ENCODE results near the gene CEP55. TPM values are rescaled to one million over a fixed set of nuclear protein-coding genes. Genes with fewer than 3 reads are reported as not detected.

Gene CEP55
- polyA plus RNA-seq, 2 of the 4 experiments (the other 2 are of a cell fraction): 52.4 to 87.0 TPM

DNA sequence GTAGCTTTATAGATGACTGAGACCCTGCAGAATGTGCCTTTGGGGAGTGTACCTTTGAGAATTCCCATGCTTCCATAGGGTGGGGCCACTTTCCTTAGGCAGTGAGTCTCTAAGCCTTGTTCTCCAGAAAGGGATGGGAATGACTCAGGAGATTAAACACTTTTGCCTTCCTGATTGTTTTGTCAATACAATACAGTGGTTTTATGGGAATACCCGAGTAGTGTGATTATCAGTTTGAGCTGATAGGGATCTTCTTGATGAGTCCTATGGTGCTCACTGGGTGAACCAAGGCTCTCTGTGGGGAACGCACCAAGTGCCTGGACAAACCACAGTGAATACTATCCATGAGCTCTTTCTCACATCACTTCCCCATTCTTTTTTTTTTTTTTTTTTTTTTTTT, 20.5 kb upstream of the CEP55 start (continued):
- TF ChIP-seq ZSCAN20 (CRISPR knock-in tag; IDR thresholded peaks at IDR 0.05): peak; percentile 0; the same call in 1 of the 2 replicates
- peak; percentile 11; the same call in 1 of the 2 replicates for TF ChIP-seq ZNF302 (CRISPR knock-in tag; IDR thresholded peaks at IDR 0.05)
- TF ChIP-seq ZFP36 (IDR thresholded peaks at IDR 0.05; ENCODE audit: borderline replicate concordance, partially characterized antibody): no peak
- no peak for TF ChIP-seq FOXS1 (CRISPR knock-in tag; IDR thresholded peaks at IDR 0.05)
- TF ChIP-seq, protein P1, sequence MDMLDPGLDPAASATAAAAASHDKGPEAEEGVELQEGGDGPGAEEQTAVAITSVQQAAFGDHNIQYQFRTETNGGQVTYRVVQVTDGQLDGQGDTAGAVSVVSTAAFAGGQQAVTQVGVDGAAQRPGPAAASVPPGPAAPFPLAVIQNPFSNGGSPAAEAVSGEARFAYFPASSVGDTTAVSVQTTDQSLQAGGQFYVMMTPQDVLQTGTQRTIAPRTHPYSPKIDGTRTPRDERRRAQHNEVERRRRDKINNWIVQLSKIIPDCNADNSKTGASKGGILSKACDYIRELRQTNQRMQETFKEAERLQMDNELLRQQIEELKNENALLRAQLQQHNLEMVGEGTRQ (IDR thresholded peaks at IDR 0.05): no peak
- 0 out of 2 replicates have a peak, but pooled peaks have one; percentile 20 for TF ChIP-seq NFE2L2 (conservative IDR thresholded peaks at IDR 0.05; ENCODE audit: low read length)
- TF ChIP-seq CEBPB (IDR thresholded peaks at IDR 0.05): peak in 1 of 2 experiments; percentile 71; a peak in 1 of 4 replicates
- no peak for TF ChIP-seq CTCF (IDR thresholded peaks at IDR 0.05)
- no peak for TF ChIP-seq RCOR1 (IDR thresholded peaks at IDR 0.05; ENCODE audit: low read depth, low read length)
- TF ChIP-seq MYC (IDR thresholded peaks at IDR 0.05; ENCODE audit: borderline replicate concordance, low read length): 0 out of 2 replicates have a peak, but pooled peaks have one; percentile 40
- peak; percentile 34; the same call in 2 of the 3 replicates for TF ChIP-seq SMC3 (IDR thresholded peaks at IDR 0.05)
- no peak for TF ChIP-seq CBX8 (IDR thresholded peaks at IDR 0.05)
- peak; percentile 65; the same call in 1 of the 3 replicates for TF ChIP-seq BCL3 (IDR thresholded peaks at IDR 0.05)
- TF ChIP-seq, protein P2, sequence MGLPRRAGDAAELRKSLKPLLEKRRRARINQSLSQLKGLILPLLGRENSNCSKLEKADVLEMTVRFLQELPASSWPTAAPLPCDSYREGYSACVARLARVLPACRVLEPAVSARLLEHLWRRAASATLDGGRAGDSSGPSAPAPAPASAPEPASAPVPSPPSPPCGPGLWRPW (IDR thresholded peaks at IDR 0.05): no peak
- TF ChIP-seq KDM5A (IDR thresholded peaks at IDR 0.05): no peak
- peak; percentile 91 for TF ChIP-seq POLR2AphosphoS2 (conservative IDR thresholded peaks at IDR 0.05; ENCODE audit: low read length)
- TF ChIP-seq EHMT2 (IDR thresholded peaks at IDR 0.05; ENCODE audit: low read depth): no peak
- TF ChIP-seq, protein P3, sequence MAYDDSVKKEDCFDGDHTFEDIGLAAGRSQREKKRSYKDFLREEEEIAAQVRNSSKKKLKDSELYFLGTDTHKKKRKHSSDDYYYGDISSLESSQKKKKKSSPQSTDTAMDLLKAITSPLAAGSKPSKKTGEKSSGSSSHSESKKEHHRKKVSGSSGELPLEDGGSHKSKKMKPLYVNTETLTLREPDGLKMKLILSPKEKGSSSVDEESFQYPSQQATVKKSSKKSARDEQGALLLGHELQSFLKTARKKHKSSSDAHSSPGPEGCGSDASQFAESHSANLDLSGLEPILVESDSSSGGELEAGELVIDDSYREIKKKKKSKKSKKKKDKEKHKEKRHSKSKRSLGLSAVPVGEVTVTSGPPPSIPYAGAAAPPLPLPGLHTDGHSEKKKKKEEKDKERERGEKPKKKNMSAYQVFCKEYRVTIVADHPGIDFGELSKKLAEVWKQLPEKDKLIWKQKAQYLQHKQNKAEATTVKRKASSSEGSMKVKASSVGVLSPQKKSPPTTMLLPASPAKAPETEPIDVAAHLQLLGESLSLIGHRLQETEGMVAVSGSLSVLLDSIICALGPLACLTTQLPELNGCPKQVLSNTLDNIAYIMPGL (CRISPR knock-in tag; IDR thresholded peaks at IDR 0.05; ENCODE audit: borderline replicate concordance): no peak
- no peak; the same call in 1 of the 2 replicates for TF ChIP-seq HOXB13 (CRISPR knock-in tag; IDR thresholded peaks at IDR 0.05; ENCODE audit: low read depth)
- TF ChIP-seq TP53 (CRISPR knock-in tag; IDR thresholded peaks at IDR 0.05): no peak
- no peak; the same call in 1 of the 2 replicates for TF ChIP-seq TFCP2L1 (CRISPR knock-in tag; IDR thresholded peaks at IDR 0.05)
- peak; percentile 79 for TF ChIP-seq FOSL2 (IDR thresholded peaks at IDR 0.05)
- TF ChIP-seq FOSL2 (CRISPR knock-in tag; IDR thresholded peaks at IDR 0.05): peak; percentile 95
- no peak for TF ChIP-seq CBX2 (IDR thresholded peaks at IDR 0.05; ENCODE audit: borderline replicate concordance, low read depth)
- TF ChIP-seq NPAS2 (CRISPR knock-in tag; IDR thresholded peaks at IDR 0.05; ENCODE audit: borderline replicate concordance): no peak
- TF ChIP-seq CHD2 (IDR thresholded peaks at IDR 0.05; ENCODE audit: low read length, partially characterized antibody): no peak
- no peak for TF ChIP-seq RARB (CRISPR knock-in tag; IDR thresholded peaks at IDR 0.05)
- peak; percentile 99 for TF ChIP-seq GATA3 (IDR thresholded peaks at IDR 0.05; ENCODE audit: borderline replicate concordance)
- peak; percentile 67 to 85; a peak in 2 of 5 replicates for TF ChIP-seq JUN (IDR thresholded peaks at IDR 0.05)
- no peak for TF ChIP-seq ATOH8 (CRISPR knock-in tag; IDR thresholded peaks at IDR 0.05; ENCODE audit: low read depth)
- peak; percentile 64 to 85; a peak in 3 of 5 replicates for TF ChIP-seq EP300 (IDR thresholded peaks at IDR 0.05)
- TF ChIP-seq, protein P4, sequence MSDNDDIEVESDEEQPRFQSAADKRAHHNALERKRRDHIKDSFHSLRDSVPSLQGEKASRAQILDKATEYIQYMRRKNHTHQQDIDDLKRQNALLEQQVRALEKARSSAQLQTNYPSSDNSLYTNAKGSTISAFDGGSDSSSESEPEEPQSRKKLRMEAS (IDR thresholded peaks at IDR 0.05): peak; percentile 88
- TF ChIP-seq CHD4 (IDR thresholded peaks at IDR 0.05; ENCODE audit: borderline replicate concordance): no peak
- peak; percentile 94 for TF ChIP-seq JUNB (IDR thresholded peaks at IDR 0.05)
